ENCODE measurements around the gene MRPL30.
"Not testable (repeated sequence)": the region's sequence is repeated elsewhere in the genome, so short reads cannot be mapped to it uniquely, and the experiment has no call there.

The MRPL30 gene

DNA sequence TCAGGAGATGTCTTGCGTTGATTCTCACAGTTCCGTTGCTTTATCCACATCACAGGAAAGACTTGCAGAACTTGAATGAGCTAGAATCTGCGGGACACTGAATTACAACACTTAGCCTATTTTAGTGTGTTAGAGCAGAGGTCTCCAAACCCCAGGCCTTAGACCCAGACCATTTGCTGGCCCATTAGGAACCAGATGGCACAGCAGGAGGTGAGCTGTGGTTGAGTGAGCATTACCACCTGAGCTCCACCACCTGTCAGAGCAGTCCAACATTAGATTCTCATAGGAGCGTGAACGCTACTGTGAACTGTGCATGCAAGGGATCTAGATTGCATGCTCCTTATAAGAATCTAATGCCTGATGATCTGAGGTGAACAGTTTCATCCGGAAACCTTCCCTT lies 3.8 kb downstream of the MRPL30 start:
- no peak for DNase-seq (ENCODE audit: low read depth in 2 of 2)

DNA sequence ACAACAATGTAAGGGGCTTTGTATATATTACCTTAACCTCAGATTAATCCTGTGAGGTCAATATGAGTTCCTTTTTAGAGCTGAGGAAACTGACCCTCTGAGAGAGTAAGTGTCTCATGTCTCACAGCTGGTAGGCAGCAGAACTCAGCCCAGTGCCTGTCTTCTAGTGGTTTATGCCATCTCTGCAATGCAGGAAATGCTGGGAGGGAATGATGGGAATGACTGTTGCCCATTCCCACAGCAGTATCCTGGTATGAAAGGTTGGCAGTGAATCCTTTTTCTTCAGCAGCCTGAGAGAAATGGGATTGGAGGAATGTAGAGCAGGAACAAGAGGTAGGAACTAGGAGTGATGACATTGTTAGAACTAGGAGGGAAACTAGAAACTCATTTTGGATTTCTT lies 6.0 kb downstream of the MRPL30 start:
- no peak for DNase-seq (ENCODE audit: low read depth in 2 of 2)

GRCh38 chr2:99188357-99188756 lies 7.4 kb downstream of the MRPL30 start:
- no peak for DNase-seq (ENCODE audit: low read depth in 2 of 2)

- DNase-seq (ENCODE audit: low read depth in 2 of 2): no peak
Observed at GRCh38 chr2:99190548-99190947, 9.6 kb downstream of the MRPL30 start.

GRCh38 chr2:99192364-99192763 lies 11.4 kb downstream of the MRPL30 start:
- DNase-seq (ENCODE audit: low read depth in 2 of 2): not testable (repeated sequence)

- DNase-seq (ENCODE audit: low read depth in 2 of 2): no peak
Observed at GRCh38 chr2:99198103-99198841, 17.3 kb downstream of the MRPL30 start.

DNA sequence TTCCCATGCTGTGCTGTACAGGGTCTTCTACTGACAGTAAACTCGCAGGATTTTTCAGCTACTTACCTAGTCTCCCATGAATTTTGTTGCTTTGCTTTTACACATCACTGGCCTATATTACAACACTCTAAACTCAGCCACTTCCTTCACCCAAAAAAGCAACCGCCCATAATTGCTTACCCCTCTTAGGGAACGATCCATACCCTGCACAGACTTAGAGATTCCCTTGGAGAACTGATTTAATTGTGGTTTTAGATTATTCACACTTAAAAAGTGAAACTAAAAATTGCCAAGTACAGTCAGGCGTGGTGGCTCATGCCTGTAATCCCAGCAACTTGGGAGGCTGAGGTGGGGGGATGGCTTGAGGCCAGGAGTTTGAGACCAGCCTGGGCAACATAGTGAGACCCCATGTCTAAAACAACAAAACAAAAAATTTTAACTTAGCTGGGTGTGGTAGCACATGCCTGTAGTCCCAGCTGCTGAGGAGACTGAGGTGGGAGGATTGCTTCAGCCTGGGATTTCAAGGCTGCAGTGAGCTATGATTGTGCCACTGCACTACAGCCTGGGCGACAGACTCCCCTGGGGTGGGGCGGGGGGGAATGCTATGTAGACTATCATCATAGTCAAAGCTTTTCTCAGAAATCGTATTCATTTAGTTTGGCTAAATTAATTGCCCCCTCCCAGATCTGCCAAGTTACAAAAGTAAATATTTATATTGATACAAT lies 19.3 kb downstream of the MRPL30 start:
- DNase-seq (ENCODE audit: low read depth in 2 of 2): no peak

GRCh38 chr2:99201959-99202678 lies 21.1 kb downstream of the MRPL30 start:
- no peak for DNase-seq (ENCODE audit: low read depth in 2 of 2)

DNA sequence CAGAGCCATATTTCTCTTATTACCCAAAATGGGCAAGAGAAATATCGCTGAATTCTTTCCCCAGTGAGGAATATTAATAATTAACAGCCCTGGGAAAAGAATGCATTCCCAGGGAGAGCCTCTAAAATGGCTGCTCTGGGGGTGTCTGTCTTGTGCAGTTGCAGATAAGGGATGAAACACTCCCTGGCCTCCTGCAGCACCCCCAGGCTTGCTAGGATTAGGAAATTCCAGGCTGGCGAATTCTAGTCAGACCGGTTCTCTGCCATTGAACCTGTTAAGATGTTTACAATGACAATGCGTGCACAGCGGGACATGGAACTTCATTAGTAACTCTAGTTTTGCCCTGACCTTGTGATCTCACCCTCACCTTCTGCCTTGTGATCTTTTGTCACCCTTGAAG lies 24.5 kb downstream of the MRPL30 start:
- no peak for DNase-seq (ENCODE audit: low read depth in 2 of 2)

DNA sequence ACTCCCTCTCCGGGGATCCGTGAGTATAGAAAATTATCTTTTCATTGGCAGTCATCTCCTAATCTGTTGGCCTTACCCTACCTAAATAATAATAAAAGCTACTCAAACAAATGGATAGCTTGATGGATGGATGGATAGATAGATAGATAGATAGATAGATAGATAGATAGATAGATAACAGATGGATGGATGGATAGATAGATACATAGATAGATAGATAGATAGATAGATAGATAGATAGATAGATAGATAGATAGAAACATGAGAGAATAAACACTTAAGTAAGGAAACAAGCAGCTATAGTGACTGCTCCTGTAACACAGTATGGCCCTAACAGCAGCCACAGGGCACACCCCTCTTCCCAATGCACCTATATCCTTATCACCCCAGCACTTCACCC lies 35.1 kb downstream of the MRPL30 start:
- no peak for DNase-seq (ENCODE audit: low read depth in 2 of 2)

- DNase-seq (ENCODE audit: low read depth in 2 of 2): no peak
Observed at GRCh38 chr2:99217929-99218501, 37.0 kb downstream of the MRPL30 start.

GRCh38 chr2:99233177-99233576 lies 52.2 kb downstream of the MRPL30 start:
- not testable (repeated sequence) for DNase-seq (ENCODE audit: low read depth in 2 of 2)

DNA sequence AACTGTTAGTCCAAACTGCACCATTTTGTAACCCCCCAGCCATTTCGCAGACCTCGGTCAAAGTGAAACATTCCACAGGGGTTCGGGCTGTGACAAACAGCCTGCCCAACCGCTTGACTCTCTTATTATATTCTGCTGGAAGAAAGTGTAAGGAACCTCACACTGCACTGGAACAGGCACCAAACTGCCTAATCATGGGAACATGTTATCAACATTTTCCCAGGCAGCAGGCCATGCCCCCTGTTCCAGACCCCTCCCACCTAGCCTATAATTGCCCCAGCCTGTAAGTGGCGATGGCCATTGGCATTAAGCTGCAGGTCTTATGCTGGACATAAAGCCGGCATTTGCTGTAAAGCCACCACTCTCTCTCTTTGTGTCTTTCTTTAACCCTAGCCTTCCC lies 57.6 kb downstream of the MRPL30 start:
- DNase-seq (ENCODE audit: low read depth in 2 of 2): no peak

- no peak for DNase-seq (ENCODE audit: low read depth in 2 of 2)
Observed at GRCh38 chr2:99240431-99240830, 59.4 kb downstream of the MRPL30 start.

- DNase-seq (ENCODE audit: low read depth in 2 of 2): no peak
Observed at GRCh38 chr2:99242151-99242550, 61.2 kb downstream of the MRPL30 start.

Measured in stimulated activated CD4-positive, alpha-beta T cell treated with anti-CD3 and anti-CD28 coated beads, Interleukin-15, amount 100 ng/mL, for 48 hours (primary cell).